WTC11 (cell line): ENCODE measurements around the gene CIDEB. TPM values are rescaled to one million over a fixed set of nuclear protein-coding genes. Genes with fewer than 3 reads are reported as not detected.

Experiments used
- ATAC-seq: fragments of 200-7000 bp; cut with Tn5 transposase; 2 replicates; pipeline ENCODE4 v1.10.0; 2021; ENCODE audit warnings: mild to moderate bottlenecking, moderate library complexity
- CTCF ChIA-PET: fragments of 300-600 bp; sonication (Branson Sonifier 250); formaldehyde crosslinking; loops from one replicate; lab custom pipeline; 2021; ENCODE audit warnings: antibody characterized with exemption; lab: Charles Lee
- POLR2A ChIA-PET: fragments of 350-600 bp; sonication (Branson Sonifier 250); formaldehyde crosslinking; loops from one replicate; lab custom pipeline; 2021; ENCODE audit warnings: antibody characterized with exemption; lab: Charles Lee
- DNase-seq: peaks from one replicate; pipeline ENCODE4 v3.0.0; 2021; ENCODE audit warnings: low spot score
- H3K27ac Mint-ChIP-seq: 2 replicates; pipeline ENCODE4 v1.8.0; 2021; ENCODE audit warnings: mixed read lengths
- H3K27me3 Mint-ChIP-seq: 2 replicates; pipeline ENCODE4 v1.8.0; 2021; ENCODE audit warnings: low read depth, mild to moderate bottlenecking, moderate library complexity, mixed read lengths
- H3K36me3 Mint-ChIP-seq: 2 replicates; pipeline ENCODE4 v1.8.0; 2021; ENCODE audit warnings: mixed read lengths
- H3K4me1 Mint-ChIP-seq: 2 replicates; pipeline ENCODE4 v1.8.0; 2022; ENCODE audit warnings: mixed read lengths
- H3K4me3 Mint-ChIP-seq: 2 replicates; pipeline ENCODE4 v1.8.0; 2021; ENCODE audit warnings: mild to moderate bottlenecking, moderate library complexity, mixed read lengths
- H3K9me3 Mint-ChIP-seq: 2 replicates; pipeline ENCODE4 v1.8.0; 2021; ENCODE audit warnings: mixed read lengths
- ARID4B ChIP-seq: sonication (generic); formaldehyde crosslinking; IDR thresholded peaks from 2 replicates; pipeline ENCODE4 v1.8.0; 2023; ENCODE audit warnings: missing genetic modification reagents, mild to moderate bottlenecking, borderline replicate concordance
- ETV6 ChIP-seq: sonication (generic); formaldehyde crosslinking; IDR thresholded peaks from 2 replicates; pipeline ENCODE4 v1.8.1; 2022; ENCODE audit warnings: mild to moderate bottlenecking, missing genetic modification reagents
- FOXP4 ChIP-seq: sonication (generic); formaldehyde crosslinking; IDR thresholded peaks from 2 replicates; pipeline ENCODE4 v1.8.0; 2022; ENCODE audit warnings: mild to moderate bottlenecking, missing genetic modification reagents
- IRF1 ChIP-seq: sonication (generic); formaldehyde crosslinking; IDR thresholded peaks from 2 replicates; pipeline ENCODE4 v1.8.0; 2023; ENCODE audit warnings: missing genetic modification reagents
- MYBL2 ChIP-seq: sonication (generic); formaldehyde crosslinking; IDR thresholded peaks from 2 replicates; pipeline ENCODE4 v1.8.1; 2023; ENCODE audit warnings: mild to moderate bottlenecking, moderate library complexity, missing genetic modification reagents
- NFATC4 ChIP-seq: fragments of 250-450 bp; sonication (Bioruptor Pico); IDR thresholded peaks from 2 replicates; pipeline ENCODE4 v1.9.0; 2021; ENCODE audit warnings: mild to moderate bottlenecking
- OVOL2 ChIP-seq: fragments of 250-450 bp; sonication (Bioruptor Pico); IDR thresholded peaks from 2 replicates; pipeline ENCODE4 v1.9.0; 2021; ENCODE audit warnings: mild to moderate bottlenecking, borderline replicate concordance
- TCF7 ChIP-seq: sonication (generic); formaldehyde crosslinking; IDR thresholded peaks from 2 replicates; pipeline ENCODE4 v1.8.0; 2022; ENCODE audit warnings: mild to moderate bottlenecking, low read depth, missing genetic modification reagents, moderate library complexity
- ZNF219 ChIP-seq: sonication (generic); formaldehyde crosslinking; IDR thresholded peaks from 2 replicates; pipeline ENCODE4 v1.8.0; 2023; ENCODE audit warnings: missing genetic modification reagents, mild to moderate bottlenecking, borderline replicate concordance
- ZNF232 ChIP-seq: sonication (generic); formaldehyde crosslinking; IDR thresholded peaks from 2 replicates; pipeline ENCODE4 v1.8.0; 2022; ENCODE audit warnings: mild to moderate bottlenecking, missing genetic modification reagents
- ZNF263 ChIP-seq: sonication (generic); formaldehyde crosslinking; IDR thresholded peaks from 2 replicates; pipeline ENCODE4 v1.8.1; 2022; ENCODE audit warnings: low read depth, mild to moderate bottlenecking, moderate library complexity, missing genetic modification reagents
- ZNF423 ChIP-seq: fragments of 250-450 bp; sonication (Bioruptor Pico); IDR thresholded peaks from 2 replicates; pipeline ENCODE4 v2.1.2; 2022; ENCODE audit warnings: mild to moderate bottlenecking, moderate library complexity
- total RNA-seq: library from RNA; stranded (reverse); gene quantifications from 3 replicates; pipeline ENCODE4 v1.2.3, GENCODE V29; 2021
- TF ChIP-seq, protein P1 (sequence below): sonication (generic); formaldehyde crosslinking; IDR thresholded peaks from 2 replicates; pipeline ENCODE4 v1.8.1; 2023; ENCODE audit warnings: mild to moderate bottlenecking, missing genetic modification reagents, borderline replicate concordance
- TF ChIP-seq, protein P2 (sequence below): sonication (generic); formaldehyde crosslinking; IDR thresholded peaks from 2 replicates; pipeline ENCODE4 v1.8.1; 2023; ENCODE audit warnings: mild to moderate bottlenecking, missing genetic modification reagents, moderate library complexity
- TF ChIP-seq, protein P3 (sequence below): sonication (generic); formaldehyde crosslinking; conservative IDR thresholded peaks from 2 replicates; pipeline ENCODE4 v1.8.1; 2022; ENCODE audit warnings: mild to moderate bottlenecking, missing genetic modification reagents
- TF ChIP-seq, protein P4 (sequence below): sonication (generic); formaldehyde crosslinking; IDR thresholded peaks from 2 replicates; pipeline ENCODE4 v1.8.0; 2022; ENCODE audit warnings: missing genetic modification reagents

CIDEB gene
- total RNA-seq, 1 experiment from 2014 or later = 4.7 TPM

DNA sequence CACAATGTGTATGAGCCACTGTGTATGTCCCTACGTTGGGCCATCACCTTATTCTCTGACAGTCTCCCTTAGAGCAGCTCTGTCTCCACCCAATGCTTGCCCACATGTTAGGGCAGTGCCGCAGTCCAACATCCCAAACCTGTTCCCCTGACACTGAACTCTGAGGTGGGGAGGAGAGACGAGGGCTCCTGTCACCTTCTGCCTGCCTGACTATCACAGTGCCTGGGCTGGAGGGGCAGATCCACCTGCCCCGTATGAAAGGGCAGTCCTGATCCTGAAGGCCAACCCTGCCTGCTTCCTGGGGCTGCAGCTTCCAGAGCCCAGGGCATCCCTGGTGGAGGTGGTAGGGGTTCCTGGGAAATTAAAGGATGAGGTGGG, 47.0 kb downstream of the CIDEB start (continued):
- TF ChIP-seq, protein P1, sequence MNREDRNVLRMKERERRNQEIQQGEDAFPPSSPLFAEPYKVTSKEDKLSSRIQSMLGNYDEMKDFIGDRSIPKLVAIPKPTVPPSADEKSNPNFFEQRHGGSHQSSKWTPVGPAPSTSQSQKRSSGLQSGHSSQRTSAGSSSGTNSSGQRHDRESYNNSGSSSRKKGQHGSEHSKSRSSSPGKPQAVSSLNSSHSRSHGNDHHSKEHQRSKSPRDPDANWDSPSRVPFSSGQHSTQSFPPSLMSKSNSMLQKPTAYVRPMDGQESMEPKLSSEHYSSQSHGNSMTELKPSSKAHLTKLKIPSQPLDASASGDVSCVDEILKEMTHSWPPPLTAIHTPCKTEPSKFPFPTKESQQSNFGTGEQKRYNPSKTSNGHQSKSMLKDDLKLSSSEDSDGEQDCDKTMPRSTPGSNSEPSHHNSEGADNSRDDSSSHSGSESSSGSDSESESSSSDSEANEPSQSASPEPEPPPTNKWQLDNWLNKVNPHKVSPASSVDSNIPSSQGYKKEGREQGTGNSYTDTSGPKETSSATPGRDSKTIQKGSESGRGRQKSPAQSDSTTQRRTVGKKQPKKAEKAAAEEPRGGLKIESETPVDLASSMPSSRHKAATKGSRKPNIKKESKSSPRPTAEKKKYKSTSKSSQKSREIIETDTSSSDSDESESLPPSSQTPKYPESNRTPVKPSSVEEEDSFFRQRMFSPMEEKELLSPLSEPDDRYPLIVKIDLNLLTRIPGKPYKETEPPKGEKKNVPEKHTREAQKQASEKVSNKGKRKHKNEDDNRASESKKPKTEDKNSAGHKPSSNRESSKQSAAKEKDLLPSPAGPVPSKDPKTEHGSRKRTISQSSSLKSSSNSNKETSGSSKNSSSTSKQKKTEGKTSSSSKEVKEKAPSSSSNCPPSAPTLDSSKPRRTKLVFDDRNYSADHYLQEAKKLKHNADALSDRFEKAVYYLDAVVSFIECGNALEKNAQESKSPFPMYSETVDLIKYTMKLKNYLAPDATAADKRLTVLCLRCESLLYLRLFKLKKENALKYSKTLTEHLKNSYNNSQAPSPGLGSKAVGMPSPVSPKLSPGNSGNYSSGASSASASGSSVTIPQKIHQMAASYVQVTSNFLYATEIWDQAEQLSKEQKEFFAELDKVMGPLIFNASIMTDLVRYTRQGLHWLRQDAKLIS = no peak
- TF ChIP-seq OVOL2 (CRISPR knock-in tag) = no peak
- no peak for TF ChIP-seq TCF7 (CRISPR knock-in tag)
- no peak for TF ChIP-seq NFATC4
- no peak for TF ChIP-seq MYBL2
- no peak for TF ChIP-seq ETV6 (CRISPR knock-in tag)
- TF ChIP-seq ARID4B (CRISPR knock-in tag) = no peak
- TF ChIP-seq, protein P2, sequence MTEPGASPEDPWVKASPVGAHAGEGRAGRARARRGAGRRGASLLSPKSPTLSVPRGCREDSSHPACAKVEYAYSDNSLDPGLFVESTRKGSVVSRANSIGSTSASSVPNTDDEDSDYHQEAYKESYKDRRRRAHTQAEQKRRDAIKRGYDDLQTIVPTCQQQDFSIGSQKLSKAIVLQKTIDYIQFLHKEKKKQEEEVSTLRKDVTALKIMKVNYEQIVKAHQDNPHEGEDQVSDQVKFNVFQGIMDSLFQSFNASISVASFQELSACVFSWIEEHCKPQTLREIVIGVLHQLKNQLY (CRISPR knock-in tag) = no peak
- no peak for TF ChIP-seq IRF1 (CRISPR knock-in tag)
- TF ChIP-seq ZNF232 (CRISPR knock-in tag) = no peak

GRCh38 chr14:24260026-24260779, 47.6 kb downstream of the CIDEB start:
- DNase-seq (no peak), ATAC-seq (no peak)
- Mint-ChIP-seq H3K27me3 (no peaks in the 10 kb centered on the region; the same call in 1 of the 2 replicates), H3K9me3 (no peaks in the 10 kb centered on the region), H3K4me1 (no peaks in the 10 kb centered on the region), H3K4me3 (no peak overlapping the region), H3K27ac (no peak overlapping the region; the same call in 1 of the 2 replicates)
- CTCF ChIA-PET = interaction anchor here (1.6 kb wide), 1 partner anchor 18 kb away, joined by 5 read pairs; the partner anchor contains the start of gene TINF2
- POLR2A ChIA-PET = no interaction called here
- no peak for TF ChIP-seq ZNF263 (CRISPR knock-in tag)
- no peak for TF ChIP-seq OVOL2 (CRISPR knock-in tag)
- TF ChIP-seq, protein P3, sequence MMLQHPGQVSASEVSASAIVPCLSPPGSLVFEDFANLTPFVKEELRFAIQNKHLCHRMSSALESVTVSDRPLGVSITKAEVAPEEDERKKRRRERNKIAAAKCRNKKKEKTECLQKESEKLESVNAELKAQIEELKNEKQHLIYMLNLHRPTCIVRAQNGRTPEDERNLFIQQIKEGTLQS (CRISPR knock-in tag) = no peak
- no peak for TF ChIP-seq ETV6 (CRISPR knock-in tag)
- TF ChIP-seq ZNF219 = no peak
- TF ChIP-seq, protein P2 (CRISPR knock-in tag) = no peak
- TF ChIP-seq FOXP4 (CRISPR knock-in tag) = no peak
- TF ChIP-seq ZNF423 (CRISPR knock-in tag) = no peak
- TF ChIP-seq, protein P4, sequence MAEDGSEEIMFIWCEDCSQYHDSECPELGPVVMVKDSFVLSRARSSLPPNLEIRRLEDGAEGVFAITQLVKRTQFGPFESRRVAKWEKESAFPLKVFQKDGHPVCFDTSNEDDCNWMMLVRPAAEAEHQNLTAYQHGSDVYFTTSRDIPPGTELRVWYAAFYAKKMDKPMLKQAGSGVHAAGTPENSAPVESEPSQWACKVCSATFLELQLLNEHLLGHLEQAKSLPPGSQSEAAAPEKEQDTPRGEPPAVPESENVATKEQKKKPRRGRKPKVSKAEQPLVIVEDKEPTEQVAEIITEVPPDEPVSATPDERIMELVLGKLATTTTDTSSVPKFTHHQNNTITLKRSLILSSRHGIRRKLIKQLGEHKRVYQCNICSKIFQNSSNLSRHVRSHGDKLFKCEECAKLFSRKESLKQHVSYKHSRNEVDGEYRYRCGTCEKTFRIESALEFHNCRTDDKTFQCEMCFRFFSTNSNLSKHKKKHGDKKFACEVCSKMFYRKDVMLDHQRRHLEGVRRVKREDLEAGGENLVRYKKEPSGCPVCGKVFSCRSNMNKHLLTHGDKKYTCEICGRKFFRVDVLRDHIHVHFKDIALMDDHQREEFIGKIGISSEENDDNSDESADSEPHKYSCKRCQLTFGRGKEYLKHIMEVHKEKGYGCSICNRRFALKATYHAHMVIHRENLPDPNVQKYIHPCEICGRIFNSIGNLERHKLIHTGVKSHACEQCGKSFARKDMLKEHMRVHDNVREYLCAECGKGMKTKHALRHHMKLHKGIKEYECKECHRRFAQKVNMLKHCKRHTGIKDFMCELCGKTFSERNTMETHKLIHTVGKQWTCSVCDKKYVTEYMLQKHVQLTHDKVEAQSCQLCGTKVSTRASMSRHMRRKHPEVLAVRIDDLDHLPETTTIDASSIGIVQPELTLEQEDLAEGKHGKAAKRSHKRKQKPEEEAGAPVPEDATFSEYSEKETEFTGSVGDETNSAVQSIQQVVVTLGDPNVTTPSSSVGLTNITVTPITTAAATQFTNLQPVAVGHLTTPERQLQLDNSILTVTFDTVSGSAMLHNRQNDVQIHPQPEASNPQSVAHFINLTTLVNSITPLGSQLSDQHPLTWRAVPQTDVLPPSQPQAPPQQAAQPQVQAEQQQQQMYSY (CRISPR knock-in tag) = no peak
- TF ChIP-seq, all 79 proteins: peak for 0
- no peaks in the 10 kb centered on the region for H3K36me3 Mint-ChIP-seq
